ENCODE results near the gene PRELID3B.
"Not testable (repeated sequence)": the region's sequence is repeated elsewhere in the genome, so short reads cannot be mapped to it uniquely, and the experiment has no call there.

The PRELID3B gene

GRCh38 chr20:59041487-59041886 is 1.1 kb downstream of the PRELID3B start:
- H3K27ac ChIP-seq (ENCODE audit: low read depth, low read length), result peak overlapping the region; percentile 82
- not testable (repeated sequence) for H3K9me3 ChIP-seq (ENCODE audit: control insufficient read depth in 5 of 5, low read length in 5 of 5); H3K27me3 ChIP-seq (ENCODE audit: control insufficient read depth in 5 of 5, insufficient read depth in 4 of 5, low read length in 5 of 5)
- H3K4me1 ChIP-seq (ENCODE audit: control insufficient read depth in 5 of 5, insufficient read depth in 5 of 5, low read length in 5 of 5), result peaks cover 0 to 34% (median 28%) of the 10 kb centered on the region in 5 donors
- H3K36me3 ChIP-seq (ENCODE audit: control insufficient read depth in 5 of 5, insufficient read depth in 5 of 5, low read length in 5 of 5), result peaks cover 12 to 25% (median 16%) of the 10 kb centered on the region in 5 donors
- H3K9ac ChIP-seq (ENCODE audit: low read length in 5 of 5), result peak overlapping the region in 4 of 5 donors; percentile 44 to 88 (median 83)
- H3K4me3 ChIP-seq (ENCODE audit: low read depth in 1 of 5, low read length in 5 of 5), result peak overlapping the region; percentile 78 to 88 (median 79)

- no peak overlapping the region for H3K9ac ChIP-seq (ENCODE audit: low read length in 5 of 5)
Observed at GRCh38 chr20:59040667-59041066, 1.9 kb downstream of the PRELID3B start.

GRCh38 chr20:59039233-59039632 is 3.4 kb downstream of the PRELID3B start:
- peaks cover 0 to 34% (median 28%) of the 10 kb centered on the region in 5 donors for H3K4me1 ChIP-seq (ENCODE audit: control insufficient read depth in 5 of 5, insufficient read depth in 5 of 5, low read length in 5 of 5)
- no peak overlapping the region for H3K4me3 ChIP-seq (ENCODE audit: low read depth in 1 of 5, low read length in 5 of 5)
- H3K9me3 ChIP-seq (ENCODE audit: control insufficient read depth in 5 of 5, low read length in 5 of 5), result no peaks in the 10 kb centered on the region
- H3K27me3 ChIP-seq (ENCODE audit: control insufficient read depth in 5 of 5, insufficient read depth in 4 of 5, low read length in 5 of 5), result no peaks in the 10 kb centered on the region
- H3K36me3 ChIP-seq (ENCODE audit: control insufficient read depth in 5 of 5, insufficient read depth in 5 of 5, low read length in 5 of 5), result peaks cover 29 to 43% (median 33%) of the 10 kb centered on the region in 5 donors
- H3K9ac ChIP-seq (ENCODE audit: low read length in 5 of 5), result peak overlapping the region in 1 of 5 donors; percentile 49
- H3K27ac ChIP-seq (ENCODE audit: low read depth, low read length), result no peak overlapping the region

More at GRCh38 chr20:59040667-59041066, 1.9 kb downstream of the PRELID3B start:
- Histone ChIP-seq H3K9me3 (ENCODE audit: control insufficient read depth in 5 of 5, low read length in 5 of 5) (no peaks in the 10 kb centered on the region), H3K36me3 (ENCODE audit: control insufficient read depth in 5 of 5, insufficient read depth in 5 of 5, low read length in 5 of 5) (peaks cover 20 to 33% (median 24%) of the 10 kb centered on the region in 5 donors), H3K27ac (ENCODE audit: low read depth, low read length) (no peak overlapping the region), H3K4me3 (ENCODE audit: low read depth in 1 of 5, low read length in 5 of 5) (no peak overlapping the region), H3K4me1 (ENCODE audit: control insufficient read depth in 5 of 5, insufficient read depth in 5 of 5, low read length in 5 of 5) (peaks cover 0 to 34% (median 28%) of the 10 kb centered on the region in 5 donors), H3K27me3 (ENCODE audit: control insufficient read depth in 5 of 5, insufficient read depth in 4 of 5, low read length in 5 of 5) (no peaks in the 10 kb centered on the region)

- no peak overlapping the region for H3K4me3 ChIP-seq (ENCODE audit: low read depth in 1 of 5, low read length in 5 of 5)
- no peak overlapping the region for H3K27ac ChIP-seq (ENCODE audit: low read depth, low read length)
- peaks cover 29 to 48% (median 38%) of the 10 kb centered on the region in 5 donors for H3K36me3 ChIP-seq (ENCODE audit: control insufficient read depth in 5 of 5, insufficient read depth in 5 of 5, low read length in 5 of 5)
- H3K4me1 ChIP-seq (ENCODE audit: control insufficient read depth in 5 of 5, insufficient read depth in 5 of 5, low read length in 5 of 5), result peaks cover 0 to 30% (median 26%) of the 10 kb centered on the region in 5 donors
- no peak overlapping the region for H3K9ac ChIP-seq (ENCODE audit: low read length in 5 of 5)
- H3K27me3 ChIP-seq (ENCODE audit: control insufficient read depth in 5 of 5, insufficient read depth in 4 of 5, low read length in 5 of 5), result no peaks in the 10 kb centered on the region
- no peaks in the 10 kb centered on the region for H3K9me3 ChIP-seq (ENCODE audit: control insufficient read depth in 5 of 5, low read length in 5 of 5)
Observed at GRCh38 chr20:59037386-59037785, 5.2 kb downstream of the PRELID3B start.

GRCh38 chr20:59035381-59035780 is 7.2 kb downstream of the PRELID3B start:
- Histone ChIP-seq H3K27me3 (ENCODE audit: control insufficient read depth in 5 of 5, insufficient read depth in 4 of 5, low read length in 5 of 5) (no peaks in the 10 kb centered on the region), H3K9ac (ENCODE audit: low read length in 5 of 5) (no peak overlapping the region), H3K9me3 (ENCODE audit: control insufficient read depth in 5 of 5, low read length in 5 of 5) (no peaks in the 10 kb centered on the region), H3K36me3 (ENCODE audit: control insufficient read depth in 5 of 5, insufficient read depth in 5 of 5, low read length in 5 of 5) (peaks cover 29 to 46% (median 38%) of the 10 kb centered on the region in 5 donors), H3K4me3 (ENCODE audit: low read depth in 1 of 5, low read length in 5 of 5) (no peak overlapping the region), H3K27ac (ENCODE audit: low read depth, low read length) (no peak overlapping the region), H3K4me1 (ENCODE audit: control insufficient read depth in 5 of 5, insufficient read depth in 5 of 5, low read length in 5 of 5) (peaks cover 3 to 26% (median 20%) of the 10 kb centered on the region in 5 donors)

GRCh38 chr20:59033616-59034165 is 8.9 kb downstream of the PRELID3B start:
- H3K4me1 ChIP-seq (ENCODE audit: control insufficient read depth in 5 of 5, insufficient read depth in 5 of 5, low read length in 5 of 5), result peaks cover 3 to 36% (median 34%) of the 10 kb centered on the region in 5 donors
- H3K9me3 ChIP-seq (ENCODE audit: control insufficient read depth in 5 of 5, low read length in 5 of 5), result no peaks in the 10 kb centered on the region
- H3K27me3 ChIP-seq (ENCODE audit: control insufficient read depth in 5 of 5, insufficient read depth in 4 of 5, low read length in 5 of 5), result no peaks in the 10 kb centered on the region
- no peak overlapping the region for H3K27ac ChIP-seq (ENCODE audit: low read depth, low read length)
- no peak overlapping the region for H3K9ac ChIP-seq (ENCODE audit: low read length in 5 of 5)
- H3K36me3 ChIP-seq (ENCODE audit: control insufficient read depth in 5 of 5, insufficient read depth in 5 of 5, low read length in 5 of 5), result peaks cover 42 to 56% (median 50%) of the 10 kb centered on the region in 5 donors
- H3K4me3 ChIP-seq (ENCODE audit: low read depth in 1 of 5, low read length in 5 of 5), result no peak overlapping the region

GRCh38 chr20:59033093-59033492 is 9.5 kb downstream of the PRELID3B start:
- H3K4me1 ChIP-seq (ENCODE audit: control insufficient read depth in 5 of 5, insufficient read depth in 5 of 5, low read length in 5 of 5), result peaks cover 3 to 42% (median 40%) of the 10 kb centered on the region in 5 donors

GRCh38 chr20:59032713-59033059 is 9.9 kb downstream of the PRELID3B start:
- H3K4me1 ChIP-seq (ENCODE audit: control insufficient read depth in 5 of 5, insufficient read depth in 5 of 5, low read length in 5 of 5), result peaks cover 3 to 47% (median 43%) of the 10 kb centered on the region in 5 donors
- peak overlapping the region; percentile 88 for H3K27ac ChIP-seq (ENCODE audit: low read depth, low read length)
- H3K27me3 ChIP-seq (ENCODE audit: control insufficient read depth in 5 of 5, insufficient read depth in 4 of 5, low read length in 5 of 5), result no peaks in the 10 kb centered on the region
- peaks cover 42 to 61% (median 49%) of the 10 kb centered on the region in 5 donors for H3K36me3 ChIP-seq (ENCODE audit: control insufficient read depth in 5 of 5, insufficient read depth in 5 of 5, low read length in 5 of 5)
- peak overlapping the region; percentile 68 to 92 (median 79) for H3K4me3 ChIP-seq (ENCODE audit: low read depth in 1 of 5, low read length in 5 of 5)
- no peaks in the 10 kb centered on the region for H3K9me3 ChIP-seq (ENCODE audit: control insufficient read depth in 5 of 5, low read length in 5 of 5)
- peak overlapping the region; percentile 75 to 94 (median 78) for H3K9ac ChIP-seq (ENCODE audit: low read length in 5 of 5)

More at GRCh38 chr20:59033093-59033492, 9.5 kb downstream of the PRELID3B start:
- Histone ChIP-seq H3K4me3 (ENCODE audit: low read depth in 1 of 5, low read length in 5 of 5) (peak overlapping the region; percentile 68 to 92 (median 79)), H3K36me3 (ENCODE audit: control insufficient read depth in 5 of 5, insufficient read depth in 5 of 5, low read length in 5 of 5) (peaks cover 43 to 62% (median 51%) of the 10 kb centered on the region in 5 donors), H3K27me3 (ENCODE audit: control insufficient read depth in 5 of 5, insufficient read depth in 4 of 5, low read length in 5 of 5) (no peaks in the 10 kb centered on the region), H3K27ac (ENCODE audit: low read depth, low read length) (peak overlapping the region; percentile 88), H3K9ac (ENCODE audit: low read length in 5 of 5) (peak overlapping the region in 3 of 5 donors; percentile 77 to 94 (median 78)), H3K9me3 (ENCODE audit: control insufficient read depth in 5 of 5, low read length in 5 of 5) (no peaks in the 10 kb centered on the region)

- H3K4me1 ChIP-seq (ENCODE audit: control insufficient read depth in 5 of 5, insufficient read depth in 5 of 5, low read length in 5 of 5), result peaks cover 4 to 52% (median 46%) of the 10 kb centered on the region in 5 donors
- H3K4me3 ChIP-seq (ENCODE audit: low read depth in 1 of 5, low read length in 5 of 5), result peak within 1 kb of the TSS; percentile 68 to 92 (median 82)
- peak within 1 kb of the TSS; percentile 88 for H3K27ac ChIP-seq (ENCODE audit: low read depth, low read length)
- no peaks in the 10 kb centered on the region for H3K9me3 ChIP-seq (ENCODE audit: control insufficient read depth in 5 of 5, low read length in 5 of 5)
- H3K27me3 ChIP-seq (ENCODE audit: control insufficient read depth in 5 of 5, insufficient read depth in 4 of 5, low read length in 5 of 5), result no peaks in the 10 kb centered on the region
- peaks cover 41 to 61% (median 47%) of the 10 kb centered on the region in 5 donors for H3K36me3 ChIP-seq (ENCODE audit: control insufficient read depth in 5 of 5, insufficient read depth in 5 of 5, low read length in 5 of 5)
- peak within 1 kb of the TSS; percentile 75 to 94 (median 90) for H3K9ac ChIP-seq (ENCODE audit: low read length in 5 of 5)
Observed at GRCh38 chr20:59032023-59032712, 10.4 kb downstream of the PRELID3B start, which contains the start of gene ATP5F1E. Gene ATP5F1E (minus strand): TSS chr20:59032335. CDS start chr20:59032251, 84 bp downstream.

- H3K4me3 ChIP-seq (ENCODE audit: low read depth in 1 of 5, low read length in 5 of 5), result peak overlapping the region; percentile 68 to 92 (median 82)
- H3K27ac ChIP-seq (ENCODE audit: low read depth, low read length), result peak overlapping the region; percentile 88
- peak overlapping the region; percentile 42 to 90 (median 85) for H3K9ac ChIP-seq (ENCODE audit: low read length in 5 of 5)
- peaks cover 4 to 52% (median 50%) of the 10 kb centered on the region in 5 donors for H3K4me1 ChIP-seq (ENCODE audit: control insufficient read depth in 5 of 5, insufficient read depth in 5 of 5, low read length in 5 of 5)
- peaks cover 39 to 59% (median 44%) of the 10 kb centered on the region in 5 donors for H3K36me3 ChIP-seq (ENCODE audit: control insufficient read depth in 5 of 5, insufficient read depth in 5 of 5, low read length in 5 of 5)
- no peaks in the 10 kb centered on the region for H3K9me3 ChIP-seq (ENCODE audit: control insufficient read depth in 5 of 5, low read length in 5 of 5)
- H3K27me3 ChIP-seq (ENCODE audit: control insufficient read depth in 5 of 5, insufficient read depth in 4 of 5, low read length in 5 of 5), result no peaks in the 10 kb centered on the region
Observed at GRCh38 chr20:59031564-59032022, 11.0 kb downstream of the PRELID3B start.
